Natural killer cell treated with Interleukin-12 subunit alpha and Interleukin-12 subunit beta and Interleukin-15 and Interleukin-18, amount 100 ng/mL, for 72 hours (primary cell): Measurements from ENCODE around the gene DPYSL3. TPM values are rescaled to one million over a fixed set of nuclear protein-coding genes. Genes with fewer than 3 reads are reported as not detected.

Experiments
- ATAC-seq, 2 donors: fragments of 150-1000 bp; cut with Tn5 transposase in 1 of 2; sonication (Bioruptor Pico), chemical (Tn5 transposase) in 1 of 2; 2 replicates each; pipeline ENCODE4 v1.10.0; 2021
- DNase-seq: peaks from one replicate; pipeline ENCODE4 v3.0.0; 2022; ENCODE audit warnings: low spot score
- H3K27ac Mint-ChIP-seq, 2 donors: 1 replicate in 1 of 2; 2 replicates in 1 of 2; pipeline ENCODE4 v1.8.0; 2022; ENCODE audit warnings: mixed read lengths in 2 of 2, mild to moderate bottlenecking in 1 of 2, moderate library complexity in 1 of 2
- H3K27me3 Mint-ChIP-seq, 2 donors: 1 replicate in 1 of 2; 2 replicates in 1 of 2; pipeline ENCODE4 v1.8.0; 2022; ENCODE audit warnings: mixed read lengths in 2 of 2
- H3K36me3 Mint-ChIP-seq: one replicate; pipeline ENCODE4 v1.8.0; 2022; ENCODE audit warnings: mixed read lengths
- H3K4me1 Mint-ChIP-seq, 2 donors: 1 replicate in 1 of 2; 2 replicates in 1 of 2; pipeline ENCODE4 v1.8.0; 2022; ENCODE audit warnings: low read depth in 2 of 2, mixed read lengths in 2 of 2, mild to moderate bottlenecking in 1 of 2
- H3K4me3 Mint-ChIP-seq: one replicate; pipeline ENCODE4 v1.8.0; 2022; ENCODE audit warnings: mixed read lengths
- H3K9me3 Mint-ChIP-seq: 2 replicates; pipeline ENCODE4 v1.8.0; 2022; ENCODE audit warnings: mixed read lengths
- total RNA-seq, 2 donors: library from RNA; stranded (reverse); gene quantifications; one replicate each; pipeline ENCODE4 v1.2.3, GENCODE V29; 2022

The DPYSL3 gene
- total RNA-seq, 2 donors from 2014 or later = 0.07 TPM; not detected in 1

DNA sequence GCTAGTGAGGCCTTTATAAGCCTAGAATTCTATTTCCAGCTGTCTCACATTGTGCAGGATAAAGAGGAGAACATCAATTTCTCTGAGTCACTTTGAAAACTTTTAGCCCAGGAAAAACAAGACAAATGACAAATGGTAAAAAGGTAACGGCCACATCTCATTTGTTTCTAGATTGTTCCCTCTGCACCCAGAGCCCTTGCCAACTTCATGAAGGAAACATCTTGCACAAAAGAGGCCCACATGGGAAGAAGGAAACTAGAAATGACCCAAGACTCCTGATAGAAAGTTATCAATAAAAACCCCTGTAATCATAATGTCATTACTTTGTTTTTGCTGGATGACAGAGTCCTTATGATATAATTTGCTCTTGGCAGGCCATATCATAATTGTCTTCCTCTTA, 5.3 kb downstream of the DPYSL3 start:
- peaks cover 4% of the 10 kb centered on the region for H3K9me3 Mint-ChIP-seq
- ATAC-seq (no peak), DNase-seq (no peak)
- peaks cover 20 to 26% of the 10 kb centered on the region in 2 donors for H3K27me3 Mint-ChIP-seq
- H3K4me3 Mint-ChIP-seq = no peak overlapping the region
- no peak overlapping the region for H3K27ac Mint-ChIP-seq
- no peaks in the 10 kb centered on the region for H3K4me1 Mint-ChIP-seq
- no peaks in the 10 kb centered on the region for H3K36me3 Mint-ChIP-seq

GRCh38 chr5:147504011-147504410, 5.9 kb downstream of the DPYSL3 start:
- Mint-ChIP-seq H3K4me1 (no peaks in the 10 kb centered on the region), H3K27me3 (peaks cover 20 to 26% of the 10 kb centered on the region in 2 donors), H3K36me3 (no peaks in the 10 kb centered on the region), H3K27ac (no peak overlapping the region), H3K4me3 (no peak overlapping the region), H3K9me3 (peaks cover 4% of the 10 kb centered on the region)
- no peak for ATAC-seq
- no peak for DNase-seq

DNA sequence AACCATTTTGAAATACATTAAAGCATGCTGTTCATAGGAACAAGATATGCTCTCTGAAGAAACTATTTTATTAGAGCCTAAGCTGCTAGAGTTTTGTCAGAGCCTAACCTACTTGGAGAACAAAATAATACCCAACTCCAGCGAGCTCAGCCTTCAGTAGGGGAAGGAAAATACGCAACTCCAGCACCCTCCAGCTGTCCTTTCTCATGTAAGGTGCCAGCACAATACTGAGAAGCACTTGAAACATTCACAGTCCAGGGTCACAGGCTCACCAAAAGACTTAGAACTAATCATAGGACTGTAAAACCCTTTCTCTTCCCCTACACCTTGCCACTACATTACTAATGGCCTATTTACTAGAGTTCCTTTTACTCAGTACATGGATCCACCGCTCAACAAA, 18.9 kb downstream of the DPYSL3 start:
- Mint-ChIP-seq H3K4me1 (no peaks in the 10 kb centered on the region), H3K27ac (no peak overlapping the region), H3K27me3 (peaks cover 23 to 56% of the 10 kb centered on the region in 2 donors), H3K4me3 (no peak overlapping the region), H3K36me3 (no peaks in the 10 kb centered on the region), H3K9me3 (no peaks in the 10 kb centered on the region)
- ATAC-seq = no peak
- DNase-seq = no peak

- Mint-ChIP-seq H3K36me3 (no peaks in the 10 kb centered on the region), H3K4me1 (no peaks in the 10 kb centered on the region), H3K4me3 (no peak overlapping the region), H3K27me3 (peaks cover 25 to 41% of the 10 kb centered on the region in 2 donors), H3K9me3 (no peaks in the 10 kb centered on the region), H3K27ac (no peak overlapping the region)
- ATAC-seq = no peak
- DNase-seq = no peak
These were observed 22.7 kb downstream of the DPYSL3 start for GRCh38 chr5:147487031-147487750.

- DNase-seq = no peak
- Mint-ChIP-seq H3K27me3 (peaks cover 19 to 33% of the 10 kb centered on the region in 2 donors), H3K36me3 (no peaks in the 10 kb centered on the region), H3K9me3 (no peaks in the 10 kb centered on the region), H3K27ac (no peak overlapping the region), H3K4me1 (no peaks in the 10 kb centered on the region), H3K4me3 (no peak overlapping the region)
- no peak for ATAC-seq
These were observed 24.1 kb downstream of the DPYSL3 start for GRCh38 chr5:147485814-147486213.

GRCh38 chr5:147485046-147485445, 24.8 kb downstream of the DPYSL3 start:
- ATAC-seq (no peak), DNase-seq (no peak)
- no peak overlapping the region for H3K27ac Mint-ChIP-seq
- peaks cover 21 to 31% of the 10 kb centered on the region in 2 donors for H3K27me3 Mint-ChIP-seq
- no peaks in the 10 kb centered on the region for H3K4me1 Mint-ChIP-seq
- no peak overlapping the region for H3K4me3 Mint-ChIP-seq
- no peaks in the 10 kb centered on the region for H3K9me3 Mint-ChIP-seq
- H3K36me3 Mint-ChIP-seq = no peaks in the 10 kb centered on the region

DNA sequence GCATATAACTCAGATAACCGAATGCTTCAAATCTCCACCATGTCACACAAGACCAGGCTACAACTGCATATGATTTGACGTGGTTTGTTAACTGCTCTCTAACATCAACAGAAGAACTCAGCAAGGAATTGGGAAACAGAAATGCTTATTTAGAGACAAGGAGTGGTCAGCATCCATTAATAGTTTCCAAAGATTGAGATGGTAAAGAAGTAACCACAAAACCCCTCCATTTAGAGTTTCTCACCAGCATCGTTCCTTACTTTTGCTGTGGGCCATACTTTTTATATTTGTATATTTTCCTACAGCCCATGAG, 25.2 kb downstream of the DPYSL3 start:
- H3K27me3 Mint-ChIP-seq = peaks cover 21 to 30% of the 10 kb centered on the region in 2 donors
- H3K4me1 Mint-ChIP-seq = no peaks in the 10 kb centered on the region
- H3K27ac Mint-ChIP-seq = no peak overlapping the region
- DNase-seq (no peak), ATAC-seq (no peak)
- H3K9me3 Mint-ChIP-seq = no peaks in the 10 kb centered on the region
- H3K36me3 Mint-ChIP-seq = no peaks in the 10 kb centered on the region
- H3K4me3 Mint-ChIP-seq = no peak overlapping the region

GRCh38 chr5:147483961-147484707, 25.7 kb downstream of the DPYSL3 start:
- Mint-ChIP-seq H3K36me3 (no peaks in the 10 kb centered on the region), H3K27ac (no peak overlapping the region), H3K27me3 (peaks cover 21 to 26% of the 10 kb centered on the region in 2 donors), H3K4me3 (no peak overlapping the region), H3K4me1 (no peaks in the 10 kb centered on the region), H3K9me3 (no peaks in the 10 kb centered on the region)
- ATAC-seq (no peak), DNase-seq (no peak)

DNA sequence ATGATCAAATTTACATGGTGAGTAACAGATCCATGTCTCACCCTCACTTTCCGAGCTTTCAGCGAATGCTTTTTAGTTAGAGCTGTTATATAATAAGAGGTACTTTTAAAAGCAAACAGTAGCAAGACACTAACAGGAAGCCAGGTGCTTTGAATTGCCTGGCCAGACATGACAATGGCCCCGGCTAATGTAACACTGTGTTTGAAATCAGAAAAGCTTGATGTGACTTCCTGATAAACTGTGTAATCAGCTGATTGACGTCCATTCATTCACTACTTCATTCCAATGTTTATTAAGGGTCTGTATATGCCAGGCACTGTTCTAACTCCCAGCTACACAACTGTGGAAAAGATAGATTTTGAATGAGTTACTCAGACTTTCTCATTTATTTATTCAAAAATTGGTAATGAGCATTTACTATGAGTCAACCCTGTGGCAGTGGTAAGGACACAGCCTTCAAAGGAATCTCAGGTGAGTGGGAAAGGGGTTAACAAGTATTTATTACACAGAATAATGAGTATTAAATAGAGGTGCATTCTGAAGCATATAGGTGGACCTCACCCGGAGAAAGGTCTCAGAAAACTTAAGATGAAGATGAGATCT, 26.6 kb downstream of the DPYSL3 start:
- H3K27ac Mint-ChIP-seq = no peak overlapping the region
- H3K36me3 Mint-ChIP-seq = no peaks in the 10 kb centered on the region
- ATAC-seq = no peak
- no peaks in the 10 kb centered on the region for H3K4me1 Mint-ChIP-seq
- peaks cover 24% of the 10 kb centered on the region in 2 donors for H3K27me3 Mint-ChIP-seq
- H3K9me3 Mint-ChIP-seq = no peaks in the 10 kb centered on the region
- H3K4me3 Mint-ChIP-seq = no peak overlapping the region
- DNase-seq = no peak

DNA sequence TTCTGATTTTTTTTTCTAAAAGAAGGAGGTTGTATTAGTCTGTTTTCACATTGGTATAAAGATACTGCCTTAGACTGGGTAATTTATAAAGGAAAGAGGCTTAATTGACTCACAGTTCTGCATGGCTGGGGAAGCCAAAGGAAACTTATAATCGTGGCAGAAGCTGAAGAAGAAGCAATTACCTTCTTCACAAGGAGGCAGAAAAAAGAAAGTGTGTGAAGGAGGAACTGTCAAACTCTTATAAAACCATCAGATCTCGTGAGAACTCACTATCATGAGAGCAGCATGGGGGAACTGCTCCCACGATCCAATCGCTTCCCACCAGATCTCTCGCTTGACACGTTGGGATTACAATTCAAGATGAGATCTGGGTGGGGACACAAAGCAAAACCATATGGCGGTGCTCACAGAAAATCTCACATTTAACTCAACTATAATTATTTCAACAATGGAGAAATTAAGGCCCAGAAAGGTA, 27.1 kb downstream of the DPYSL3 start:
- ATAC-seq = no peak
- no peaks in the 10 kb centered on the region for H3K9me3 Mint-ChIP-seq

GRCh38 chr5:147481874-147482705, 27.8 kb downstream of the DPYSL3 start:
- H3K4me1 Mint-ChIP-seq = no peaks in the 10 kb centered on the region
- no peaks in the 10 kb centered on the region for H3K36me3 Mint-ChIP-seq
- no peak overlapping the region for H3K27ac Mint-ChIP-seq
- no peak overlapping the region for H3K4me3 Mint-ChIP-seq
- no peaks in the 10 kb centered on the region for H3K9me3 Mint-ChIP-seq
- no peak for ATAC-seq
- no peak for DNase-seq
- peaks cover 19 to 20% of the 10 kb centered on the region in 2 donors for H3K27me3 Mint-ChIP-seq

More for the DNA sequence above, 27.1 kb downstream of the DPYSL3 start:
- Mint-ChIP-seq H3K4me3 (no peak overlapping the region), H3K27me3 (peaks cover 20 to 21% of the 10 kb centered on the region in 2 donors), H3K4me1 (no peaks in the 10 kb centered on the region), H3K36me3 (no peaks in the 10 kb centered on the region), H3K27ac (no peak overlapping the region)
- DNase-seq = no peak

DNA sequence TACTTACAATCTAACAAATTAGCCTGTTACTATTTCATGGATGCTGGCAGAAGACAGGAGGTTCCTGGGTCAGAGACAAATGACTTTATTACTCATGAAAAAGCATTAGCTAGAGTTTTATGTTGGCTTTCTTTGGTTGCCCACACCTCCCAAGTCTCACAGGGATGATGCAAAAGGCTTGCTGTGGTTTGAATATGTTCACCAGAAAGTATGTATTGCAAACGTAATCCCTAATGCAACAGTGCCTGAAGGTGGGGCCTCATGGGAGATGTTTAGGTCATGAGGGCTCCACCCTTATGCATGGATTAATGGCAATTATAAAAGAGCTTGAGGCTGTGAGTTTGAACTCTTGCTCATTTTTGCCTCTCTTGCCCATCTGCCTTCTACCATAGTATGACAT, 28.5 kb downstream of the DPYSL3 start:
- Mint-ChIP-seq H3K9me3 (no peaks in the 10 kb centered on the region), H3K27me3 (peaks cover 20% of the 10 kb centered on the region in 2 donors), H3K4me3 (no peak overlapping the region), H3K4me1 (no peaks in the 10 kb centered on the region), H3K27ac (no peak overlapping the region), H3K36me3 (no peaks in the 10 kb centered on the region)
- no peak for DNase-seq
- ATAC-seq = no peak

GRCh38 chr5:147479949-147480348, 29.9 kb downstream of the DPYSL3 start:
- no peak overlapping the region for H3K27ac Mint-ChIP-seq
- DNase-seq (no peak), ATAC-seq (no peak)
- H3K27me3 Mint-ChIP-seq = peaks cover 21 to 26% of the 10 kb centered on the region in 2 donors
- H3K36me3 Mint-ChIP-seq = no peaks in the 10 kb centered on the region
- H3K9me3 Mint-ChIP-seq = no peaks in the 10 kb centered on the region
- H3K4me3 Mint-ChIP-seq = no peak overlapping the region
- no peaks in the 10 kb centered on the region for H3K4me1 Mint-ChIP-seq
